ENCODE data around the gene SPATA9. TPM values are rescaled to one million over a fixed set of nuclear protein-coding genes. Genes with fewer than 3 reads are reported as not detected.

Gene SPATA9
- total RNA-seq, 1 experiment from 2014 or later: not detected

GRCh38 chr5:95672641-95673040, 10.2 kb downstream of the SPATA9 start:
- Histone ChIP-seq H3K23ac (ENCODE audit: insufficient read length, low read depth, low read length) (no peak overlapping the region), H3T11ph (ENCODE audit: low read length) (no peak overlapping the region), H3K14ac (ENCODE audit: insufficient read depth, low read length) (no peak overlapping the region), H2BK15ac (ENCODE audit: low read depth, low read length) (no peak overlapping the region), H3K9me3 (ENCODE audit: control insufficient read depth, low read depth, low read length) (no peaks in the 10 kb centered on the region), H3K9ac (ENCODE audit: extremely low read depth, insufficient read length, low read length) (no peak overlapping the region), H3K27me3 (ENCODE audit: insufficient read depth, low read length) (no peaks in the 10 kb centered on the region), H2BK120ac (ENCODE audit: low read depth, low read length, poor library complexity, severe bottlenecking) (no peak overlapping the region), H3K79me1 (ENCODE audit: insufficient read depth, low read depth, low read length, poor library complexity, severe bottlenecking) (no peaks in the 10 kb centered on the region), H3K23me2 (ENCODE audit: insufficient read length, low read depth, low read length, poor library complexity, severe bottlenecking) (no peaks in the 10 kb centered on the region), H2BK12ac (ENCODE audit: insufficient read length, low read depth, low read length) (no peak overlapping the region), H3K27ac (ENCODE audit: insufficient read length, low read depth, low read length) (no peak overlapping the region), H3K79me2 (ENCODE audit: insufficient read depth, low read length) (no peaks in the 10 kb centered on the region), H2BK20ac (ENCODE audit: low read depth, low read length, poor library complexity, severe bottlenecking) (no peak overlapping the region), H3K18ac (ENCODE audit: insufficient read length, low read depth, low read length) (no peak overlapping the region), H2AK5ac (ENCODE audit: insufficient read length, low read length) (no peak overlapping the region), H2AFZ (ENCODE audit: low read length) (no peak overlapping the region), H3K4me1 (ENCODE audit: insufficient read depth, low read length) (no peaks in the 10 kb centered on the region), H4K5ac (ENCODE audit: insufficient read length, low read depth, low read length) (no peak overlapping the region), H2BK5ac (ENCODE audit: insufficient read length, low read length) (no peak overlapping the region), H3K4me2 (ENCODE audit: insufficient read depth, insufficient read length, low read length) (no peak overlapping the region), H4K20me1 (ENCODE audit: control insufficient read depth, insufficient read depth, insufficient read length) (no peaks in the 10 kb centered on the region), H3K4ac (ENCODE audit: low read depth, low read length) (no peak overlapping the region), H4K91ac (ENCODE audit: insufficient read length, low read depth, low read length) (no peak overlapping the region), H4K8ac (replicated peaks; ENCODE audit: insufficient read length, low read depth, low read length) (no peak overlapping the region), H3K56ac (ENCODE audit: insufficient read length, low read depth, low read length) (no peak overlapping the region)
- Mint-ChIP-seq H3K9me3 (no peaks in the 10 kb centered on the region), H3K4me3 (no peak overlapping the region), H3K4me1 (peaks cover 3% of the 10 kb centered on the region in 2 experiments; a peak in 1 of 4 replicates), H3K27me3 (ENCODE audit: low read depth) (peaks cover 4% of the 10 kb centered on the region; the same call in 1 of the 2 replicates), H3K36me3 (ENCODE audit: insufficient read depth in 1 of 3, low read depth in 3 of 3) (no peaks in the 10 kb centered on the region), H3K27ac (no peak overlapping the region)
- DNase-seq: no peak
- no peak for TF ChIP-seq CTCF (conservative IDR thresholded peaks at IDR 0.05)

Data from H9 (cell line).